HG02884 (cell line): ENCODE results near the gene BCL11A.
A peak's percentile ranks its signal among the peaks of the same experiment; 100 is the strongest.

Source experiments
- ATAC-seq: cut with Tn5 transposase; IDR thresholded peaks from one replicate; pipeline ENCODE4 v1.9.1; 2021; ENCODE audit warnings: mild to moderate bottlenecking, moderate library complexity; ENCODE audit not compliant: unreplicated experiment

Gene BCL11A

GRCh38 chr2:60490441-60490840 lies 63.0 kb downstream of the BCL11A start:
- no peak for ATAC-seq

DNA sequence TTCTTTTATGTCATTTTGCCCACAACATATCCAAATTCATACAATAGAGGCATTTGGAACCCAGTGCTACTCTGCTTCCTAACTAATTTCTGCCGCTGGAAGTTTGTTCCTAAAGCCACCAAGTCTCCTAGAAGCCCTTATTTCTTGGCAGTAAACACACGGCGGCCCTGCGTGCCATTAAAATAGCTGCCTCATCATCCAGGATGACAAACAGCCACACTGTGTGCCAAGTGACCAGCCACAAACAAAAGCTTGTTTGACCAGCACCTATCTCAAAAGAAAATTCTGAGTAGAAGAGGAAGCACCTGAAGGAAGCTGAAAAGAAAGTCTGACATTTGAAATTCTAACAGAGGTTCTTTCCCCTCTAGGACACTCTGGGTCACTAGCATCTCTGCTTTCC lies 64.2 kb downstream of the BCL11A start:
- ATAC-seq: no peak

DNA sequence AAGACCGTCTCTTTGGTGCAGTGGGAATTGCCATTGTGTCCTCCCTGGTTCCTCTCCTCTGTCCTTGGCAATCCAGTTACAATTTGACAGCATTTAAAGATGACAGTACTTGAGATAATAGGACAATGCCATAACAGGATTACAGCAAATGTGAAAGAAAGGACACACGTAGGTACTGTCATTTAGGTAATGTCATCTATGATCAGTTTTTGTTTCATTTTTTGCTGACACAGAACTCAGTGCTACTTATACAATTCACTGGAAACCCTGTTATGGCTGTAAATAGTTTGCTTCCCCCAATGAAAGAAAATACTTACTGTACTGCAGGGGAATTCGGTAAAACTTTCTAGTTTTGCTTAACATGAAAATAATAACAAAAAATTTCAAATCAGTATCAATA lies 65.2 kb downstream of the BCL11A start:
- peak; percentile 56 for ATAC-seq

- no peak for ATAC-seq
These were observed 66.3 kb downstream of the BCL11A start for GRCh38 chr2:60487174-60487573.

- ATAC-seq: no peak
These were observed 66.9 kb downstream of the BCL11A start for GRCh38 chr2:60486551-60486950.

GRCh38 chr2:60486067-60486466 lies 67.4 kb downstream of the BCL11A start:
- ATAC-seq: peak; percentile 33

- ATAC-seq: no peak
These were observed 67.9 kb downstream of the BCL11A start for GRCh38 chr2:60485550-60485949.

GRCh38 chr2:60485055-60485454 lies 68.4 kb downstream of the BCL11A start:
- no peak for ATAC-seq

DNA sequence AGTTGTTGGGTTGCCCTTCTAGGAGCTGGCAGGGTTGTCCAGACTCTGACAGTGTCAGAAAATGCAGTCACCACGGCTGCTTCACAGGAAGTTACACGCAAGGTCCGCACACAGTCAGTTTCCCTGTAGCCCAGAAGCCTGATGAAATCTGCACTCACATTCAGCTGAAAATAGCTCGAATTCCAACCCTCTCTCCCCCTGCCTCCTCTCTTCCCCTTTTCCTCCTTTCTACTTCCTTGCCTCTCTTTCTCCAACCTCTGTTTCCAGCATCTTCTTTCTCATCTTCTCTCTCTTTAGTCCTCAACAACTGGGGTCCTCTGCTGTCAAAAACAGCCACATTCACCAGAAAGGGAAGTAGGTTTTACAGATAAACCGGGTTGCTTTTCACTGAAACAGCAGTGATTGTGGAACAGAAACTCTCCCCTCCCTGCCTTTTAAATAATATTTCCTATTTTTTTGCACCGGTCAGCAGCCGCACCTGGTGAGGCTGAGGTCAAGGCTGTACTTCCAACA lies 69.3 kb downstream of the BCL11A start:
- no peak for ATAC-seq

GRCh38 chr2:60483401-60483800 lies 70.1 kb downstream of the BCL11A start:
- no peak for ATAC-seq

DNA sequence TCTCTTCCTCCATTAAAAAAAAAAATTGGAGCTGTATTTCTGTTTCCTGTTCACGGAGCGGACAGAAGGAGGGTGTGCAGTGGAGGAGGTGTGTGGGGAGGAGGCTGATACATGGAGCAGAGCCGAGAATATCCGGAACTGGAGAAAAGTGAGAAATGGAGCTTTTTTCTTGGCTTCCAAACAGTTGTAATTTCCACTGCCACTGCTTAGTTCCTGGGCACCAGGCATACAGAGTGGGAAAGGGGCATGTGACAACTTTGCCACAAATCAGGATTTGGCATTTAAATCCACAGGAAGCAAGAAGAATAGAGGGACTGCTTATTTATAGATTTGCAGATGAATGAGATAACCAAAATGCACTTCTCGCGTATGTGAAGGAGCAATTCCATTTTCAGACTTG lies 71.2 kb downstream of the BCL11A start:
- no peak for ATAC-seq

- ATAC-seq: no peak
These were observed 72.2 kb downstream of the BCL11A start for GRCh38 chr2:60481257-60481656.

GRCh38 chr2:60480089-60480773 lies 73.2 kb downstream of the BCL11A start:
- no peak for ATAC-seq

DNA sequence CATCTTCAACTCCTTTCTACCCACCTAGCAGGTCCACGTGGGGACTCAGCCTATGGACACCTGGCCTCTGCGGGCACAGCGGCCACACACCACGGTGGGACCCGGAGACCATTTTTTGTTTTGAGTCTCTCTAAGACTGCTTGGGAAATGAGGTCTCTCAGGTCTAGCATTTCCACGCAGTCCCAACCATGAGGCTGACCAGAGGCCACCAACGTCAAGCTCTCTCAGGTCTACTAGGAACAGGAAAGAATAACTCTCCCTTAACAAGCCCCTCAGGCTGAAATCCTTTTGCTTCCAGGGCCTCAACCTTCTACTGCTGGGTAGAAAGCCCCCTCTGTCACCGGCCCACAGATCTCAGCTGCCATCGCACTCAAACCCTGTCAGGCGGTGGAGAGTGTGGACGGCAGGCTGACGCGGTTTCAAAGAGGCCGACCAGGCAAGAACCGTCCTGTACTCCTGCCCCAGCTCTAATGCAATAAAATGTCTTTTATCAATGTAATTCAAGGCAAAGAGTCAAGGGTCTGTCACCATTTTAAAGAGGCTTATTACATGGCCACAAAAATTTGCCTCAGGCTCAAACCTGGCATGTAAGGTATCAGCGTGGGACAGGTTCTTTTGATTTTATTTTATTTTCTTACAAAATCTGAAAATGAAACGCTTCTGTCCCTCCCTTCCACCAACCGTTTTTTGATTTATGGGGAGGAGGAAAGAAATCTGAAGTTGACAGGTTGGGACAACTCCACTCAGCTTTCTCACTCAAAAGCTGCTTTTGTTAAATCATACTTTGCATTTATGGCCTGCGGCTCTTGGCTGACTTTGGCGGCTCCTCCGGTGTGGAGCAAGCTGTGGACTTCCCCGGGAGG lies 74.0 kb downstream of the BCL11A start:
- no peak for ATAC-seq

- no peak for ATAC-seq
These were observed 74.8 kb downstream of the BCL11A start for GRCh38 chr2:60478660-60479059.

GRCh38 chr2:60476206-60476954 lies 77.1 kb downstream of the BCL11A start:
- ATAC-seq: no peak

GRCh38 chr2:60475123-60475830 lies 78.2 kb downstream of the BCL11A start:
- no peak for ATAC-seq

DNA sequence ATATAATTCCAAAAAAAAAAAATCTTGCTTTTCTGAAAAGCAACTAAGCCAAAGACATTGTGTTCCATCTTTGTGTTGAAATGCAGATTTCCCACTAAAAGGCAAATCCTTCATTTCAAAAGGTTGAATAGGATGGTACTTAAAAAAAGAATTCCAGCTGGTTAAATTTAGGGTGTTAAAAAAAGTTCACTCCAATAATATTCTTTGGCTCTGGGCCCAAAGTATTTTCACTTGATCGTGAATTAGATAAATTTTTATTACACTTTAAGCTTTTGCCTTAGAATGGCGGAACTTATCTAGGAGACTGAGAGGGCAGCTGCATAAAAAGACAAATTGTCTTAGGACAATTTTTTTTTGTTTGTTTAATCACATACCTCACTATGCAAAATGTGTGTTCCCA lies 79.2 kb downstream of the BCL11A start:
- ATAC-seq: no peak

GRCh38 chr2:60473546-60473945 lies 79.9 kb downstream of the BCL11A start:
- no peak for ATAC-seq

GRCh38 chr2:60472663-60473289 lies 80.7 kb downstream of the BCL11A start:
- no peak for ATAC-seq
